ENCODE data around the gene BHLHA9.

Gene BHLHA9

DNA sequence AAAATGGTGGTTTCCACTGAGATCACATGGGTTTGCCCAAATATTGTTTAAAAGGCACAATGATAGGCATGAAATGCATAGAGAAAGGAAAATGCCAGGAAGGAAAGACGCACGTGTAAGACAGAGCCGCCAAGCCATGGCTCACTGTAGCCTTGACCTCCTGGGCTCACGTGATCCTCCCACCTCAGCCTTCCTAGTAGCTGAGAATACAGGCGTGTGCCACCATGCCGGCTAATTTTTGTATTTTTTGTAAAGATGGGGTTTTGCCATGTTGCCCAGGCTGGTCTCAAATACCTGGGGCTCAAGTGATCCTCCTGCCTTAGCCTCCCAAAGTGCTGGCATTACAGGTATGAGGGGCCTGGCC lies 4.0 kb downstream of the BHLHA9 start:
- DNase-seq (ENCODE audit: low read depth): no peak
- no peak for TF ChIP-seq CTCF (IDR thresholded peaks at IDR 0.05; ENCODE audit: control insufficient read depth, insufficient read depth, low read depth, low read length, missing control alignments)
- H3K4me3 ChIP-seq (ENCODE audit: control insufficient read depth, low read depth, low read length): no peak overlapping the region

DNA sequence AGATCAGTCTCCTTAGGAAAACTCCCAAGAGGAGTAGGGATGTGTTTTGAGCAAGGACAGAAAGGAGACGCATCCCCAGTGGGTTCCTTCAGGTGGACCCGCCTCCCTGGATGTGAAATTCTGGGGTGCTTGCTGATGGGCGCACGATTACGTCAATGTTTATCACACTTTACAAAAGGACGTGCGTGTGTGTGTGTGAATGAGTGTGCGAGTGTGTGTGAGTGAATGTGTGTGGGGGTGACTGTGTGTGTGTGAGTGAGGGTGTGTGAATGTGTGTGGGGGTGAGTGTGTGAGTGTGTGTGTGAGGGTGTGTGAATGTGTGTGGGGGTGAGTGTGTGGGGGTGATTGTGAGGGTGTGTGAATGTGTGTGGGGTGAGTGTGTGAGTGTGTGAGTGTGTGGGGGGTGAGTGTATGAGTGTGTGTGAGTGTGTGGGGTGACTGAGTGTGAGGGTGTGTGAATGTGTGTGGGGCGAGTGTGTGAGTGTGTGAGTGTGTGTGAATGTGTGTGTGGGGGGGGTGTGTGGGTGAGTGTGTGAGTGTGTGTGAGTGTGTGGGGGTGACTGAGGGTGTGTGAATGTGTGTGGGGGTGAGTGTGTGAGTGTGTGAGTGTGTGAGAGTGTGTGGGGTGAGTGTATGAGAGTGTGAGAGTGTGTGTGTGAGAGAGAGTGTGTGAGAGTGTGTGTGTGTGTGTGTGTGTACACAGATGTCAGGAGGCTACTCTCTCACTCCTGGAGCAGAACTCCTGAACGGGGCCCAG lies 5.1 kb downstream of the BHLHA9 start:
- H3K4me3 ChIP-seq (ENCODE audit: control insufficient read depth, low read depth, low read length): no peak overlapping the region
- TF ChIP-seq CTCF (IDR thresholded peaks at IDR 0.05; ENCODE audit: control insufficient read depth, insufficient read depth, low read depth, low read length, missing control alignments): no peak
- DNase-seq (ENCODE audit: low read depth): no peak

- H3K4me3 ChIP-seq (ENCODE audit: control insufficient read depth, low read depth, low read length): no peak overlapping the region; the same call in 1 of the 2 replicates
- peak; percentile 87 for TF ChIP-seq CTCF (IDR thresholded peaks at IDR 0.05; ENCODE audit: control insufficient read depth, insufficient read depth, low read depth, low read length, missing control alignments)
- no peak for DNase-seq (ENCODE audit: low read depth)
Observed at GRCh38 chr17:1275962-1276736, 5.9 kb downstream of the BHLHA9 start.

- DNase-seq (ENCODE audit: low read depth): no peak
- TF ChIP-seq CTCF (IDR thresholded peaks at IDR 0.05; ENCODE audit: control insufficient read depth, insufficient read depth, low read depth, low read length, missing control alignments): no peak
- no peak overlapping the region for H3K4me3 ChIP-seq (ENCODE audit: control insufficient read depth, low read depth, low read length)
Observed at GRCh38 chr17:1280652-1281051, 10.4 kb downstream of the BHLHA9 start.

DNA sequence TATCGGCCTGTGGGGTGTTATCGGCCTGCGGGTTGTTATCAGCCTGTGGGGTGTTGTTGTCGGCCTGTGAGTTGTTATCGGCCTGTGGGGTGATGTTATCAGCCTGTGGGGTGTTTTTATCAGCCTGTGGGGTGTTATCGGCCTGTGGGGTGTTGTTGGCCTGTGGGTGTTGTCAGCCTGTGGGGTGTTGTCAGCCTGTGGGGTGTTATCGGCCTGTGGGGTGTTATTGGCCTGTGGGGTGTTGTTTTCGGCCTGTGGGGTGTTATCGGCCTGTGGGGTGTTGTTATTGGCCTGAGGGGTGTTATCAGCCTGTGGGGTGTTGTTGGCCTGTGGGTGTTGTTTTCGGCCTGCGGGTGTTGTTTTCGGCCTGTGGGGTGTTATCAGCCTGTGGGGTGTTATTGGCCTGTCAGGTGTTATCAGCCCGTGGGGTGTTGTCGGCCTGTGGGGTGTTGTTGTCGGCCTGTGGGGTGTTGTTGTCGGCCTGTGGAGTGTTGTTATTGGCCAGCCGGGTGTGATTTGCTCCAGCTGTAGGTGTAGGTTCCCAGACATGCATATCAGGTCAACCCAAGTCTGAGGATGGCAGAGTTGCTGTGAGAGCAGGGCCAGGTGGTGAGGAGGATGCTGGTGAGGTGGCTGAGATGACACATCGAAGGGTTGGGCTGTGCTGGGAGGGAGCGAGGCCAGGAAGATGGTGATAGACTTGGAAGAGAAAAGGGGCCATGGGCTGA lies 16.3 kb downstream of the BHLHA9 start:
- H3K4me3 ChIP-seq (ENCODE audit: control insufficient read depth, low read depth, low read length): no peak overlapping the region
- no peak for DNase-seq (ENCODE audit: low read depth)
- TF ChIP-seq CTCF (IDR thresholded peaks at IDR 0.05; ENCODE audit: control insufficient read depth, insufficient read depth, low read depth, low read length, missing control alignments): no peak

DNA sequence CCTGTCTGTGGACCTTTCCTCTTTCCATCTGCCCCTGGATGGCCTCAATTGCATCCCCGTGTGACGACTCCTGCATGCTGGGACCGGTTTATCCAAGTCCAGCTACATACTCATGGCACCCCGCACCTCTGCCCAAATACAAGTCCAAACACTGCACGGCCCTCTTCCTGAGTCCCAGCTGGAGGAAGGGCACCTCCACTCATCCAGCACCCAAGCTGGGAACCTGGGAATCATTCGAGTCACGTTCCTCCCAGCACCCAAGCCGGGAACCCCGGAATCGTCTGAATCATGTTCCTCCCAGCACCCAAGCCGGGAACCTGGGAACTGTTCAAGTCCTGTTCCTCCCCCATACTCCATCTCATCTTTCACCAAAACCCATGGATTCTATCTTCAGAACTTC lies 19.5 kb downstream of the BHLHA9 start:
- H3K4me3 ChIP-seq (ENCODE audit: control insufficient read depth, low read depth, low read length): no peak overlapping the region
- no peak for DNase-seq (ENCODE audit: low read depth)
- no peak for TF ChIP-seq CTCF (IDR thresholded peaks at IDR 0.05; ENCODE audit: control insufficient read depth, insufficient read depth, low read depth, low read length, missing control alignments)

All from AG09309 (cell line).